GM18858 (cell line): ENCODE measurements around the gene ADAMTSL1.

Source experiments
- ATAC-seq: cut with Tn5 transposase; IDR thresholded peaks from one replicate; pipeline ENCODE4 v1.9.1; 2021; ENCODE audit not compliant: unreplicated experiment

Gene ADAMTSL1

GRCh38 chr9:18473652-18474279, at the start of gene ADAMTSL1:
Gene ADAMTSL1, plus strand, starts transcription at chr9:18474153. Its CDS starts 80 bp downstream, at chr9:18474233.
- no peak for ATAC-seq

GRCh38 chr9:18427691-18428090, 46.3 kb upstream of the ADAMTSL1 start:
- no peak for ATAC-seq

GRCh38 chr9:18428661-18429060, 45.3 kb upstream of the ADAMTSL1 start:
- ATAC-seq, result no peak

GRCh38 chr9:18429070-18429469, 44.9 kb upstream of the ADAMTSL1 start:
- ATAC-seq, result no peak

GRCh38 chr9:18433620-18434019, 40.3 kb upstream of the ADAMTSL1 start:
- ATAC-seq, result no peak

GRCh38 chr9:18437315-18438201, 36.4 kb upstream of the ADAMTSL1 start:
- ATAC-seq, result no peak

GRCh38 chr9:18438300-18438925, 35.5 kb upstream of the ADAMTSL1 start:
- no peak for ATAC-seq

GRCh38 chr9:18438951-18439350, 35.0 kb upstream of the ADAMTSL1 start:
- no peak for ATAC-seq

- no peak for ATAC-seq
Measured at GRCh38 chr9:18441261-18441660, 32.7 kb upstream of the ADAMTSL1 start.

- peak; percentile 89 for ATAC-seq
Measured at GRCh38 chr9:18442629-18443491, 31.1 kb upstream of the ADAMTSL1 start.

GRCh38 chr9:18447131-18447530, 26.8 kb upstream of the ADAMTSL1 start:
- ATAC-seq, result no peak

GRCh38 chr9:18447541-18447940, 26.4 kb upstream of the ADAMTSL1 start:
- no peak for ATAC-seq

GRCh38 chr9:18448101-18448500, 25.9 kb upstream of the ADAMTSL1 start:
- no peak for ATAC-seq

- ATAC-seq, result no peak
Measured at GRCh38 chr9:18451406-18451805, 22.5 kb upstream of the ADAMTSL1 start.

GRCh38 chr9:18452276-18452675, 21.7 kb upstream of the ADAMTSL1 start:
- no peak for ATAC-seq

GRCh38 chr9:18456624-18457237, 17.2 kb upstream of the ADAMTSL1 start:
- ATAC-seq, result no peak

GRCh38 chr9:18457510-18457909, 16.4 kb upstream of the ADAMTSL1 start:
- no peak for ATAC-seq

GRCh38 chr9:18459962-18460584, 13.9 kb upstream of the ADAMTSL1 start:
- no peak for ATAC-seq

- ATAC-seq, result no peak
Measured at GRCh38 chr9:18461496-18461895, 12.5 kb upstream of the ADAMTSL1 start.

- ATAC-seq, result no peak
Measured at GRCh38 chr9:18463991-18464390, 10.0 kb upstream of the ADAMTSL1 start.
